ENCODE results near the gene AGPAT1. TPM values are rescaled to one million over a fixed set of nuclear protein-coding genes. Genes with fewer than 3 reads are reported as not detected.
A peak's percentile ranks its signal among the peaks of the same experiment; 100 is the strongest.

Gene AGPAT1, protein sequence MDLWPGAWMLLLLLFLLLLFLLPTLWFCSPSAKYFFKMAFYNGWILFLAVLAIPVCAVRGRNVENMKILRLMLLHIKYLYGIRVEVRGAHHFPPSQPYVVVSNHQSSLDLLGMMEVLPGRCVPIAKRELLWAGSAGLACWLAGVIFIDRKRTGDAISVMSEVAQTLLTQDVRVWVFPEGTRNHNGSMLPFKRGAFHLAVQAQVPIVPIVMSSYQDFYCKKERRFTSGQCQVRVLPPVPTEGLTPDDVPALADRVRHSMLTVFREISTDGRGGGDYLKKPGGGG
- 117 and 158 TPM in 2 replicates for polyA plus RNA-seq (2011; rRNA removed)
- polyA minus RNA-seq (2011; rRNA and poly(A)+ RNA removed) = 114 and 212 TPM in 2 replicates

DNA sequence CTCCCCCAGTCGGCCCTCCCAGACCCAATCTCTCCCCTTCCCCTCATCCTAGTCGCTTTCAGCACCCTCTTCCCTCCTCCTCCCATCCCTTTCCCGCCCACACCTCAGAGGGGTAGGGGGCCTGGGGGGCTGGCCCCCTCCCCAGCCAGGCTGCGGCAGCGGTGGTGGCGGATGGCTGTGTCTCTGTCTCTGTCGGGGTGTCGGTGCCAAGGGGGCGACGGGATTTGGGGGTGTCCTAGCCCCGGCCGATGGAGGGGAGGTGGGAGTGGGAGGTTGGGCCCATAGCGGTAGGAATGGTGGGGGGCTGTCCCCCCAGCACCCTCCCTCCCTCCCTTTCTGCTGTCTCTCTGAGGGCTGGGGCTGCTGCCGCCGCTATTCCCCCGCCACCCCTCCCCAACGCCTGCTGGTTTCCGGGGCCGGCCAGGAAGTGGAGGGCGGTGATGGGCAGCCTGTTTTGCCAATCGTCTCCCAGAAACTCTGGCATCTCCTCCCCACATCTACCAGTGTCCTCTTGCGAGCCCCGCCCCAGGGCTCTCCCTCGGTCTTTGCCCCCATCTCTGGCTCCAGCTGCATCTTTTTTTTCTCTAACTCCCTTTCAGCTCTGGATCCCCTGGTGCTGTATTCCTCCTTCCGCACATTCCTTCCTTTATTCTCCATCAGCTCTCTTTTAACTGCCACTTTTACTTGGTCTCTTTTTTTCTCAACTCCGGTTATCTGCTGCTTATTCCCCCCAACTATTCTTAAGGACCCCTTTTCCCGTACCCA, at the start of gene AGPAT1:
TSS of gene AGPAT1 (minus strand) at position 374 of the 765 bp plus-strand sequence. CDS start 4,588 bp downstream, outside the sequence.
- Histone ChIP-seq H3K4me3 (ENCODE audit: low read depth, low read length) (peak within 1 kb of the TSS; percentile 97), H3K27me3 (ENCODE audit: control insufficient read depth, insufficient read depth, low read length) (no peaks in the 10 kb centered on the region), H3K36me3 (ENCODE audit: control insufficient read depth, insufficient read depth, low read length) (peaks cover 8% of the 10 kb centered on the region)
- CTCF ChIA-PET = interaction anchor here (1.1 to 2.0 kb wide), 4 partner anchors 15 to 59 kb away, joined by 3 to 7 read pairs (median 6); partner anchors contain the start of gene PBX2
- TF ChIP-seq, protein P1, sequence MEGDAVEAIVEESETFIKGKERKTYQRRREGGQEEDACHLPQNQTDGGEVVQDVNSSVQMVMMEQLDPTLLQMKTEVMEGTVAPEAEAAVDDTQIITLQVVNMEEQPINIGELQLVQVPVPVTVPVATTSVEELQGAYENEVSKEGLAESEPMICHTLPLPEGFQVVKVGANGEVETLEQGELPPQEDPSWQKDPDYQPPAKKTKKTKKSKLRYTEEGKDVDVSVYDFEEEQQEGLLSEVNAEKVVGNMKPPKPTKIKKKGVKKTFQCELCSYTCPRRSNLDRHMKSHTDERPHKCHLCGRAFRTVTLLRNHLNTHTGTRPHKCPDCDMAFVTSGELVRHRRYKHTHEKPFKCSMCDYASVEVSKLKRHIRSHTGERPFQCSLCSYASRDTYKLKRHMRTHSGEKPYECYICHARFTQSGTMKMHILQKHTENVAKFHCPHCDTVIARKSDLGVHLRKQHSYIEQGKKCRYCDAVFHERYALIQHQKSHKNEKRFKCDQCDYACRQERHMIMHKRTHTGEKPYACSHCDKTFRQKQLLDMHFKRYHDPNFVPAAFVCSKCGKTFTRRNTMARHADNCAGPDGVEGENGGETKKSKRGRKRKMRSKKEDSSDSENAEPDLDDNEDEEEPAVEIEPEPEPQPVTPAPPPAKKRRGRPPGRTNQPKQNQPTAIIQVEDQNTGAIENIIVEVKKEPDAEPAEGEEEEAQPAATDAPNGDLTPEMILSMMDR (IDR thresholded peaks at IDR 0.05; ENCODE audit: insufficient read depth, low read depth, low read length) = no peak
- POLR2A ChIA-PET = no interaction called here
- peak; percentile 84 for DNase-seq (ENCODE audit: low read depth)

DNA sequence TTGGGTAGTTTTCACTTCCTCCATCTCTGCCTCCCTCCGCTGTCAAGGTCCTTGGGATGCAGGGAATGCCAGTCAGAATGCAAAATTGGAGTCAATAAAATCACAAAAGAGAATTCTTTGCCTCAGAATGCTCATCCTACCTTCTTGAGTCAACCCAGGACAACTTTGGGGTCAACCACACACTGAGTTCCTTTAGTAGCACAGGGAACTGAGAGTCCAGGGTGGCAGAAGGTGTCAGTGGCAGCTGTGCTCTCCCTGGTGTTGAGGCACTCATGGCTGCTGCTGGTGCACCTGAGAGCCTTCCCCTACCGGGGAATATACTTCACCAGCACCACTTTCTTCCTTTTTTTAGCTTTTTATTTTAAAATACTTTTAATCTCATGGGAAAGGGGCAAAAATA, 48.8 kb upstream of the AGPAT1 start:
- Histone ChIP-seq H3K36me3 (ENCODE audit: control insufficient read depth, insufficient read depth, low read length) (no peaks in the 10 kb centered on the region), H3K27me3 (ENCODE audit: control insufficient read depth, insufficient read depth, low read length) (no peaks in the 10 kb centered on the region; the same call in 1 of the 2 replicates), H3K4me3 (ENCODE audit: low read depth, low read length) (no peak overlapping the region)
- TF ChIP-seq, protein P1 (IDR thresholded peaks at IDR 0.05; ENCODE audit: insufficient read depth, low read depth, low read length) = no peak
- ChIA-PET POLR2A (no interaction called here), CTCF (no interaction called here)
- DNase-seq (ENCODE audit: low read depth) = no peak

DNA sequence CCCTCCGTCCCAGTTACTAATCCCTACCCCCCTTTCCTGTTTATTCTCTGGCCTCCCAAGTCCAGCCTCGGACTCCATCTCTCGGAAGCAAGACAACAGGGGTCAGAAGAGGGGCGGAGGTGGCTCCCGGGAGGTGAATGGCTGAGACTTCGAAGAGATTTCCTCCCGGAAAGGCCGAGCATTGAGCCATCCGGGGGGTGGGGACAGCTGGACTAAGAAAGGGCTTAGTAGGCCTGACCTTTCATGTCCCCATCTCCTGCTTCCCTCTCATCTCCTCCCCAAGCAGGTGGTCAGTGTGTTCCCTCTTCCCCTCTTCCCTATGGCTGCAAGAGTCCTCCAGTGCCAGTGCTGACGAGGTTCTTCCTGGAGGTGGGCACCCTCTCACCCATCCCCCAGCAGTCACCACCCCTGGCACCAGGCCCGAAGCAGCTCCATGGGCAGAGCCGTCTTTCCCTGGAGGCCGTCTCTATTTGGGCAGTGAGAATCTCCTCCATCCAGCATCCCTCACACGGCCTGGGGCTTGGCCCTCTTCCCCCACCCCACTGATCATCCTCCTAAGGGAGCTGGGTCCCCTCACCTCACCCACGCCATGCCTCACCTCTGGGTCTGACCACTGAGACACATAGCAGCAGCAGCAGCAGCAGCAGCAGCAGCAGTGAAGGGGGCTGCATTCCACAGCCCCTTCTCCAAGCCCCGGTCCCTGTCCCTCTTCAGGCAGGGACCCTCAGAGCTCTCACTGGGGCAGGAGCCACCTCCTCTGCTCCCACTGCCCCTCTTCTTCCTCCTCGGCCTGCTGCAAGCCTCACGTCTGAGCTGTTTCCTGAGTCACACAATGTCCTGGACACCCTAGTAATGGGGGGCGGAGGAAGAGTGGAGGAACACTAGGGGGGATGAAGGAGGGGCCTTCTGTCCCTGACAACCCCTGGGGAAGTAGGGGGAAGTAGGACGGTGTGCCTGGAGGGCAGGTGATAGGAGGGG, 47.7 kb upstream of the AGPAT1 start, which contains the start of gene NOTCH4:
TSS of gene NOTCH4 (minus strand) at position 810 of the 978 bp plus-strand sequence. CDS start at position 671, 139 bp downstream.
- Histone ChIP-seq H3K4me3 (ENCODE audit: low read depth, low read length) (no peak within 1 kb of the TSS), H3K36me3 (ENCODE audit: control insufficient read depth, insufficient read depth, low read length) (no peaks in the 10 kb centered on the region), H3K27me3 (ENCODE audit: control insufficient read depth, insufficient read depth, low read length) (peaks cover 5% of the 10 kb centered on the region; the same call in 1 of the 2 replicates)
- POLR2A ChIA-PET = no interaction called here
- DNase-seq (ENCODE audit: low read depth) = no peak
- TF ChIP-seq, protein P1 (IDR thresholded peaks at IDR 0.05; ENCODE audit: insufficient read depth, low read depth, low read length) = no peak
- CTCF ChIA-PET = interaction anchor here (0.6 kb wide), 1 partner anchor 140 kb away, joined by 3 read pairs; no protein-coding TSS in a partner anchor

DNA sequence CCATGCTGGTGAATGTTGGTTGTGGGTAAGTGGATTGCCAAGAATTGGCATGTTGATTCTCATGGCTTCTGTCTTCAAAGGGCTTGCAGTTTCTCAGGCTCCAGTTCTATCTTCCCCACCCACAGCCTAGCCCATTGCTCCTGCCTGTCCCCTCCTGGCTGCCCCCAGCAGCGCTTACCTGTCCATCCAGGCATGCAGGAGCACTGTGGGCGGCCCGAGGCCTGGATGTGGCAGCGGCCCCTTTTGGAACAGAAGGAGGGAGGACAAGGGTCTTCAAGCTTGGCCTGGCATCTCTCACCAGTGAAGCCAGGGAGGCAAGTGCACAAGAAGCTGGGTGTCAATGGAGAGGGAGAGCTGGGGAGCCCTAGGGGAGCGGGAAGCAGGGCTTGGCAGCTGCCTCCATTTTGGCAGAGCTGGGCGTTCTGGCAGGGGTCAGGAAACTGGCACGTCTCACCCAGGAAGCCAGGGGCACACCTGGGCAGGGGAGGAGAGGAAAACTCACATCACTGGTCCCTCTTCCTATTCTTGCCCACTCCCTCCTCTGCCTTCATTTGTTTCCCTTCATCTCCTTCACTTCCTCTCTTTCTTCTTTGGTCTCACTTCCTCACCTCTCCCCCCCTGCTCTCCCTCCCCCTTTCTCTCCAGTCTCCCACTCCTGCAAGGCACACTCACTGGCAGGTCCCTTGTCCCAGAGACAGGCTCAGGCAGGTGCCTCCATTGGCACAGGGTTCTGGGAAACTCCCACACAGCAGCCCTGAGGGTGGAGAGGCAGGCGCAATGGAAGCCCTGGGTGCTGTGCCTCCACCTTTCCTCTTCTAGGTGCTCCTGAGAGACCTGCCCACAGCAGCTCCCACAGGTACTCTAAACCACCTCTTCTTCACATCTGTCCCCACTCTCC, 46.7 kb upstream of the AGPAT1 start:
- POLR2A ChIA-PET = no interaction called here
- no peak for DNase-seq (ENCODE audit: low read depth)
- CTCF ChIA-PET = interaction anchor here (0.6 kb wide), 1 partner anchor 139 kb away, joined by 3 read pairs; no protein-coding TSS in a partner anchor
- Histone ChIP-seq H3K36me3 (ENCODE audit: control insufficient read depth, insufficient read depth, low read length) (no peaks in the 10 kb centered on the region), H3K27me3 (ENCODE audit: control insufficient read depth, insufficient read depth, low read length) (peaks cover 8% of the 10 kb centered on the region; the same call in 1 of the 2 replicates), H3K4me3 (ENCODE audit: low read depth, low read length) (no peak overlapping the region)
- TF ChIP-seq, protein P1 (IDR thresholded peaks at IDR 0.05; ENCODE audit: insufficient read depth, low read depth, low read length) = no peak

All from BJ (cell line).